Measurements from ENCODE around the gene NFKB1.

GRCh38 chr4:102623622-102624021 lies 122.5 kb downstream of the NFKB1 start:
- TF ChIP-seq, protein P1, sequence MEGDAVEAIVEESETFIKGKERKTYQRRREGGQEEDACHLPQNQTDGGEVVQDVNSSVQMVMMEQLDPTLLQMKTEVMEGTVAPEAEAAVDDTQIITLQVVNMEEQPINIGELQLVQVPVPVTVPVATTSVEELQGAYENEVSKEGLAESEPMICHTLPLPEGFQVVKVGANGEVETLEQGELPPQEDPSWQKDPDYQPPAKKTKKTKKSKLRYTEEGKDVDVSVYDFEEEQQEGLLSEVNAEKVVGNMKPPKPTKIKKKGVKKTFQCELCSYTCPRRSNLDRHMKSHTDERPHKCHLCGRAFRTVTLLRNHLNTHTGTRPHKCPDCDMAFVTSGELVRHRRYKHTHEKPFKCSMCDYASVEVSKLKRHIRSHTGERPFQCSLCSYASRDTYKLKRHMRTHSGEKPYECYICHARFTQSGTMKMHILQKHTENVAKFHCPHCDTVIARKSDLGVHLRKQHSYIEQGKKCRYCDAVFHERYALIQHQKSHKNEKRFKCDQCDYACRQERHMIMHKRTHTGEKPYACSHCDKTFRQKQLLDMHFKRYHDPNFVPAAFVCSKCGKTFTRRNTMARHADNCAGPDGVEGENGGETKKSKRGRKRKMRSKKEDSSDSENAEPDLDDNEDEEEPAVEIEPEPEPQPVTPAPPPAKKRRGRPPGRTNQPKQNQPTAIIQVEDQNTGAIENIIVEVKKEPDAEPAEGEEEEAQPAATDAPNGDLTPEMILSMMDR (IDR thresholded peaks at IDR 0.05) = no peak
- TF ChIP-seq POLR2A (IDR thresholded peaks at IDR 0.05) = no peak
- no peak for TF ChIP-seq POLR2AphosphoS5 (IDR thresholded peaks at IDR 0.05; ENCODE audit: insufficient read depth in 1 of 2, low read depth in 1 of 2)
